Dermis microvascular lymphatic vessel endothelial cell (primary cell): ENCODE results near the gene CARD19. TPM values are rescaled to one million over a fixed set of nuclear protein-coding genes. Genes with fewer than 3 reads are reported as not detected.
A peak's percentile ranks its signal among the peaks of the same experiment; 100 is the strongest.

Source experiments
- DNase-seq, 2 donors: peaks; one replicate each; pipeline versions ENCODE4 v3.0.0 to v3.0.0-alpha.2; 2010; ENCODE audit warnings: low read depth in 2 of 2
- total RNA-seq: library from RNA; depleted of rRNA; stranded (reverse); fragments of >200 nt; gene quantifications from 2 replicates; pipeline ENCODE4 v1.2.1, GENCODE V29; 2014

CARD19 gene
- total RNA-seq, 1 donor from 2014 or later = 54.7 TPM

- DNase-seq = no peak
Measured at GRCh38 chr9:93119703-93119952, 23.6 kb downstream of the CARD19 start.

DNA sequence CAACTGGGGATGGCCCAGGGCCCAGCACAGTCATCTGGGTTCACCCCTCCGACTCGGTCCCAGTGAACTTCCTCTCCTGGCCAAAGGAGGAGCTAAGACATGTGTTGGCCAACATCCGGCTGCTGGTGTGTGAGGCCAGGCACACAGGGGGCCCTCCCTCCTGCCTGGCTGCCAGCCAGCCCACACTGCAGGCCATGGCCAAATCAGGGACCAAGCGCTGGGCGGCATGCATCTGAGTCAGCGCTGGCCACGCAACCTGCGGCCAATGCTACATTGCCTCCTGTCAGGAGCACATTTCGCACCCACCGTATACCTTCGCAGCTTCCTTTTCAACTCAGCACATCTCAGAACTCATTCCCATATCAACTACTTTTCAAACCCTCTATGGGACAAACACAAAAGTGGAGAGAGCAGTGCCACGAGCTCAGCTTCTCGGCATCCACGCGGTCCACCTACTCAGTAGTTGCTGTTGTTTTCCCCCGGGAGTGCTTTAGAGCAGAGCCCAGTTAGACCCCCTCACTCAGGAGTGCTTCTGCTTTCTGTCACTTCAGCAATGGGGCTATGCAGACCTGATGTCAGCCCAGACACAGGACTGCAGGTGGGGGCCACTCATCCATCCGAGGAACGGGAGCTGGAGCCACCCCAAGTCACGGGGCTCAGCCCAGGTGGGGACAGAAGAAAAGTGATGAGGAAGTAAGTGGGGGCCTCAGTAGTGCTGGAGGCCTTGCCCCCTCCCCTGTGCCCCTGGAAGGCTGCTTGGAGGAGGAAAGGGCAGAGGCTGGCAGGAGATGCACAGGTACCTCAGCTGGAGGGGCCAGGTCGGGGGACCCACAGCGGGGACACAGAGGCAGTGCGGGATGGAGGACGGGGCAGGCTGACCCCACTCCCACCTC, 24.2 kb downstream of the CARD19 start:
- peak; percentile 72 to 91 for DNase-seq

- no peak for DNase-seq
Measured at GRCh38 chr9:93120846-93121315, 24.9 kb downstream of the CARD19 start.

- no peak for DNase-seq
Measured at GRCh38 chr9:93121316-93122241, 25.6 kb downstream of the CARD19 start.

DNA sequence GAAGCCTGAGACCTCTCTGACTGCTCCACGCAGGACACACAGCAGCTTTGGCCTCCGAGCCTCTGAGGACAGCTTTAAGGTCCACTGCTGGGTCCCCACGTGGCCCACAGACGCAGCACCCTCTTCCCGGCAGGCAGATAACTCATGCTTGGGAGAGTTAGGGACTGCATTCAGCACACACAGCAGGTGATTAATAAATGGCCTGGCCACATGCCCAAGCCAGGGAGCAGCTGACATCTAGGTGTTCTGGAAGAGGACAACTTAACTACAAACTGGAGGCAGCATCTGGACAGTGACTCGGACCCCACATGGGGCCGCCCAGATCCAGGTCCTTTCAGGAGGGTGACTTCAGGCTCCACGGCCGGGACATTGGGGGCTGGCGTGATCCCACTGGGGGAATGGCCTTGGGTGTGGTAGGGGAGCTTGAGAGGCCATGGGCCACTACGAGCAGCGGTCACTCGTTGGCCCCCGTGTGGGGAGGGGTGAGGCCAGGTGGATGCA, 26.8 kb downstream of the CARD19 start:
- no peak for DNase-seq

DNA sequence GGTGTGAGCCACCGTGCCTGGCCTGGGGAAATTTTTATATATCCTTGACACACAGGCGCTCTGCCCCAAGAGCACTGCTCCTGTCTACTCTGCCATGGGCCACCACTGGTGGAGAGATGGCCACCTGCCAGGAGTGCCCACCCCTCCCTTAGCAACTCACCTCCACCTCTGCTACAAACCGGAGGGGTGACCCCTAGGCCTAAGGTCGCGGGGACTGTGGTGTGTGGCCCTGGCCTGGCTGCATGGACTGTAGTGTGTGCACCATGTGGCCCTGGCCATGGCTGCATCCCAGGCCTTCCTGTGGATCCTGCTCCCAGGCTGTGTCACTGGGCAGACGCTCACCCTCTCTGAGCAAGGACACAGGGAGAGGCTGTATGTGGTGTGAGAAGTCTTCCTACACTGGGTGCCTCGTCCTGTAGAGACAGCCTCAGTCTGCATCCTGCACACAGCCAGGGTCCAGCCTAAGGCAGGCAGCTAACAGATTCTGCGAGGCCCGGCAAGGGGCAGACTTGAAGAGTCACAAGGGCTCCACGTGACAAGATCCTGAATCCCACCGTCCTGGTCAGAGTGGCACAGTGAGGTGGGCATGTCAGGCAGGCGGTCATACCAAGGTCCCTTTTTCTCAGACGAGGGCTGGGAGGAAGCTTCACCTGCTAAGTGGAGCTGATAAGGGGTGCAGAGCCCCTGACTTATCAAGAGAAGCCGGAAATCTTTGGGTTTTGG, 27.7 kb downstream of the CARD19 start:
- no peak for DNase-seq

DNA sequence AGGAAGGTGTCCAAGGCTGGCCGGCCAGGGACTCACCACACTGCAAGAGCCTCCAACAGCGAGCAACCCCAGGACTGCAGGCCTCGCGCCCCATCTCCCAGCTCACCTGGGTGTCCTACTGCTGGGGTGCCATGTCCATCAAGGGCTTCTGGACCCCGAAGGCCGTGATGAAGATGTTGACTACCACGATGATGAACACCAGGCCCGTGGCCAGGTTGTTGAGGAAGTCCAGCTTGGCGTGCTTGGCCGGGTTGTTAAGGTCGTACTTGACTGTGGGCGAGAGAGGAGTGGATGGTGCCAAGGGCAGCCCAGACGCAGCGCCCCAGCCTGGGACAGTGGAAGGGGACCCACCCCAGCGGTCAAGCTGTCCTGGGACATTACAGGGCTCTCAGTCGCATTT, 28.8 kb downstream of the CARD19 start:
- no peak for DNase-seq

GRCh38 chr9:93125331-93125894, 29.4 kb downstream of the CARD19 start:
- DNase-seq = no peak

GRCh38 chr9:93126151-93126781, 30.2 kb downstream of the CARD19 start:
- no peak for DNase-seq

DNA sequence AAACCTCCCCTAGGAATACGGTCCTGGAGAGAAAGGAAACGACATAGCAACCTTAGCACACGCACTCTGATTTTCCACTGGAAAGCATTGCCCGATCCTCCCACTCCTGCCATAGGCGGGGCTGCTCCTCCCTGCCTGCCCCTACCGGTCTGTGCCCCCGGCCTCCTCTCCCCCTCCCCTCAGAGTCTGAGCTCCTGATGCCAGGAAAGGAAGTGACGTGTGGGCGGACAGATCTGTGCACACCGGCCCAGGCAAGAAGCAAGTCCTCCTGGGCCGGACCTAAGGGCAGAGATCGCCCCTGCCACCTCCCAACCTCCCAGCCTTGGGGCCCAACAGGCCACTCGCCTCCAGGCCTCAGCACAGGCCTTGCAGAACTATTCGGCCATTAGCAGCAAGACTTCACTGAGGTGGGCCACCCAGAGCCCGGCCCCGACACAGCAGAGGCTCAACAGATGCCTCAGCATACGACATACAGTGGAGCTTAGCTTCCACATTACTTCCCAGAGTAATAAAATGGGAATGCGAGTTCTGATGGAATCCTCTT, 30.9 kb downstream of the CARD19 start:
- DNase-seq = peak; percentile 59 to 60

- DNase-seq = no peak
Measured at GRCh38 chr9:93127395-93127911, 31.4 kb downstream of the CARD19 start.

DNA sequence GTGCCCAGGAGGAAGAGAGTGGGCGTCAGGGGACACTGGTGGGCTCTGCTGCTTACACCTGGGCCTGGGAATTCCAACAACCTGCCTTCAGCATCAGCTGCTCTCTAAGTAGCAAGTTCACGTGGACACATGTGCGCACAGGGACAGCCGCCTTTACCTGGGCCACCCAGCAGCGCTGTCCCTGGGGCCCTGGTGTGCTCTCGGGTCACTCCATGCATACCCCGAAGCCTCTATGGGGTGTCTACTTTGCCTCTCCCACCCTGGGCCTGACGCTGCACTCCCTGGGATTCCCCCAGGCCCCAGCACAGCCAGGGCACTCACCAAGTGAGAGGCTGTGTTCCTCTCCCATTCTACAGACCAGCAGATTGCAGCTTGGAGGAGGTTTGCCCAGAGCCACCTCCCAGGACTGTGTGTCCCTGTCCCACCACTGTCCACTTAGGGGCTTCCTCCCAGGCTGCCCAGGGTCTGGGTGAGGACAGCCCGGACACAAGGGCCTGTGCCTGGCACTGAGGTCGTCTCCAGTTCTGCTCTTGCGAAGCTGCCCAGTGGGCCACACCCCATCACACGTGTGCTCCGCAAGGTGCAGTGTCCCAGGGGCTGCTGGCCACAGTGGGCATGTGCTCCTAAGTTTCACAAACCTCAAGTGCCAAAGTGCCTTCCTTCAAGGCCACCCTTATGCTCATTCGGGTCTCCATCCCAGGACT, 32.1 kb downstream of the CARD19 start:
- no peak for DNase-seq

GRCh38 chr9:93128715-93129224, 32.8 kb downstream of the CARD19 start:
- DNase-seq = no peak

DNA sequence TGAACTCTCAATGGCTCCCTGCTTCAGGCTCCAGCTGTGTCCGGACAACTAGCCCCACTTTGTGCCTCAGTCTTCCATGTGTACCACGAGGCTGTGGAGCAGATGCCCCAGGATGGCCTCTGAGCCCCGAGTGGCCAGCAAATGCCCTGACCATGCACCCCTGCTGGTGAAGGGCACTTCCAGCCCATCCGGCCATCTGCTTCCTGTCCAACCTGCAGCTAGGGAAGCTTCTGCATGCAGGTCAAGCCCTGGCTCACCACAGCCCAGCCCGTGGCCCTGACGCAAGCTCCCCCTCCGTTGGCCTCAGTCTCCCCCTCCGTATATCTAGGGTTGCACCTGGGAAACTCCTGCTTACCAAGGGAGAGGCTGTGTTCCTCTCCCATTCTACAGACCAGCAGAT, 33.3 kb downstream of the CARD19 start:
- DNase-seq = peak; percentile 86 to 90

- no peak for DNase-seq
Measured at GRCh38 chr9:93129691-93130500, 33.9 kb downstream of the CARD19 start.

- peak in 1 of 2 donors; percentile 69 for DNase-seq
Measured at GRCh38 chr9:93130861-93131481, 35.0 kb downstream of the CARD19 start.

DNA sequence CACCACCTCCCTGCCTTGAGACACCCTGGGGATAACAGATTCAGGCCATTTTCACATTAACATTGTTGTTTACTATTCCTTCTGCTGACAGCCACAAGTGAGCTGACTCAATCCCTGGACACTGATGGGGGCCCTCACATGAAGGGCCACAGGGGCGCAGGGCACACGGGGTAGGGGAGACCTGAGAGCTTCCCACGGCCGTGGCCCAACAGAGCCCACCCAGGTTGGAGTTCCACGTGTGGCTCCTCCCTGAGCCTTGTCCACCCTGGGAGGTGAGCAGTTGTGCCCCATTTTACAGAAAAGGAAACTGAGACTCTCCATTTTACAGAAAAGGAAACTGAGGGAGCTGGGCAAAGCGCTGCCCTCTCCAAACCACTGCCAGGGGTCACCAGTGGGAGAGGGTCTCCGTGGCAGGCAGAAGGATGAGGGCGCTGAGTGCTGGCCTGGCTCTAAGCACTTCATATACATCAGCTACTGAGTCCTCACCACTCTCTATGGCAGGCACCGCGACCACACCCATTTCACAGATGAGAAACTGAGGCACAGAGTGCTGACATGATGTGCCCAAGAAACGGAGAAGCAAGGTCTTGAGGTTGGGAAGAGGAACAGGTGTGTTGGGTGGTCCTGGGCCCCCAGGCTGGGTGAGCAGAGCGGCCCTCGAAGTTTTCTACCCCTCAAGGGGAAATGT, 35.7 kb downstream of the CARD19 start:
- no peak for DNase-seq
